Activated T-cell treated with anti-CD3 and anti-CD28 coated beads for 4 hours (primary cell): ENCODE data around the gene DTWD2.
"Not testable (repeated sequence)": the region's sequence is repeated elsewhere in the genome, so short reads cannot be mapped to it uniquely, and the experiment has no call there.

Experiments used
- DNase-seq: peaks from one replicate; pipeline ENCODE4 v3.0.0-alpha.2; 2020

The DTWD2 gene

DNA sequence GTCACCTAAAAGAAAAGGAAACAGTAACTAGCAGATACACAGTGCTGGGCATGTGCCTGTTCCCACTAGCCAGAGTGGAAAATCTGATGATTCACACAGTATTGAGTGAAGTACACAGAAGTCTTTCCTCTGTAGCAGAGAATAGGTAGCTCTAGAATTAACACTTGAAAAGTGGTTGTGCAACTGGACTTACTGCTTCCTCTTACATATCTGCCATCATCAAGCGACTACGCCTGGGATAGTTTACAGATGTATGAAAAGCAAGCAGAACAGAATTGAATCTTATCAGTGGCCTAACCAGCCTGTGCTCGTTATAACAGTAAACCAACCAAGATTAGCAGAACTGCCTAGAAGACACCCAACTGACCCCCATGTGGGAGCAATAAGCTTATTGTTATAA is 130.6 kb downstream of the DTWD2 start:
- DNase-seq = no peak

- DNase-seq = no peak
Measured at GRCh38 chr5:118854819-118855218, 133.5 kb downstream of the DTWD2 start.

- not testable (repeated sequence) for DNase-seq
Measured at GRCh38 chr5:118851785-118852184, 136.6 kb downstream of the DTWD2 start.

DNA sequence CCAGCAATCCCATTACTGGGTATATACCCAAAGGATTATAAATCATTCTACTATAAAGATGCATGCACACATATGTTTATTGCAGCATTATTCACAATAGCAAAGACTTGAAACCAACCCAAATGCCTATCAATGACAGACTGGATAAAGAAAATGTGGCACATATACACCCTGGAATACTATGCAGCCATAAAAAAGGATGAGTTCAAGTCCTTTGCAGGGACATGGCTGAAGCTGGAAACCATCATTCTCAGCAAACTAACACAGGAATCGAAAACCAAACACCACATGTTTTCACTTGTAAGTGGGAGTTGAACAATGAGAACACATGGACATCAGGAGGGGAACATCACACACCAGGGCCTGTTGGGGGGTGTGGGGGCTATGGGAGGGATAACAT is 138.8 kb downstream of the DTWD2 start:
- DNase-seq = not testable (repeated sequence)

- DNase-seq = no peak
Measured at GRCh38 chr5:118844351-118844750, 144.0 kb downstream of the DTWD2 start.

DNA sequence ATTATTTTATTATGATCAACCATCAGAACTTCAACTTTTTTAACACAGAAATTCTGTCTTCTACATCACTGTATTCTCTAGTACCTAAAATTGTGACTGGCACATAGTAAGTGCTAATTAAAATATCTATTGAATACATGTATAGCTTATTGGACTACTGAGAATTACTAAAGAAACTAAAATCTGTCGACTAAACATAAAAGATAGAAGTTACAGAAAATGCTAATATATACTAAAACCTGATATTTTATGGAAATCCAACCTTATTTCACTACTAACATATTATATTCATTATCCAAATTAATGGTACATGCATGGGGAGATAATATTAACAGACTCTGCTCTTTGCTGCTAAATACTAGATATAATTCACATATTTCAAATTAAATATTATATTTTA is 153.6 kb downstream of the DTWD2 start:
- no peak for DNase-seq

DNA sequence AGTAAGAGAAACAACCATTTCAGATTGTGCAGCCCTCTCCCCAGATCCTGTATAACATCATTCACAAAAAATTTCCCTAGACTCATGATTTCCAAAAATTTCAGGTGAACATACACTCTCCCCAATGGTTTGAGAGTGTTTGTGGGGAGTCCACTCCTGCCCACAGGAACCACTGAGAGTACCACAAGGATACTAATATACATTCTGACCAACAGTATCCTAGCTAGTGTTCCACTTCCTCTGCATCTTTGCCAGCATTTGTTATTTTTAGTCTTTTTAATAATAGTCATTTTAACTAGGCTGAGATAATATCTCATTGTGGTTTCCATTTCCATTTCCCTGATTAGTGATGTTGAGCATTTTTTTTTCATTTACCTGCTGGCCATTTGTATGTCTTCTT is 155.4 kb downstream of the DTWD2 start:
- no peak for DNase-seq

DNA sequence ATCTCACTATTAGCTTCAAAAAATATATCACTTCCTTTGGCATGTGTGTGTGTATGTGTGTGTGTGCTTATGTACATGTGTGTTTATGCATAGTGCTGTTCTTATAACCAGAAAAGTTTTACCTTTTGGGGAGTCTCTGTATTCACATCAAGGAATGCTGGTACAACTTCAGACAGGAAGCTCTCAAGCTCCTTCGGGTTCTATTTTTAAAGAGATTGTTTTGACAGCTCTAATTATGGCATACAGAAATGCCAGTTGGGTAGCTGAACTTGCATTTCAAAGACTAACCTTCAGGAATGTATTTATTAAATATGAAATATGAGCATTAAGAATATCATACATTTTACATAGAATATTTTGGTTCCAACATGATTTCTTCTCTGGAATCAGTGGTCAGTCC is 163.1 kb downstream of the DTWD2 start:
- no peak for DNase-seq

DNA sequence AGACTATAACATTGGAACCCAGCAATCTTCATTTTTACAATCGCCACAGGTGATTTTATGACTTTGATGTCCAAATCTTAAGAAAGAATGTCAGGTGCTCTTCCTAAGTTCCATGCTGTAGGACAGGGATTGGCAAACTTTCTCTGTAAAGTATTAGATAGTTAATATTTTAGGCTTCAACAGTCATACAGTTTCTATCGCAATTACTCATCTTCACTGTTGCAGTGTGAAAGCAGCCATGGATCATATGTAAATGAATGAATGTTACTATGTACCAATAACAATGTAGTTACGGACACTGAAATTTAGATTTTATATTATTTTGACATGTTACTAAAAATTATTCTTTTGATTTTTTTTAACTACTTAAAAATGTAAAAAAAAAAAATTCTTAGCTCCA is 169.7 kb downstream of the DTWD2 start:
- no peak for DNase-seq

- no peak for DNase-seq
Measured at GRCh38 chr5:118808441-118808840, 179.9 kb downstream of the DTWD2 start.

GRCh38 chr5:118806571-118806970 is 181.8 kb downstream of the DTWD2 start:
- no peak for DNase-seq

GRCh38 chr5:118802335-118802734 is 186.0 kb downstream of the DTWD2 start:
- no peak for DNase-seq

DNA sequence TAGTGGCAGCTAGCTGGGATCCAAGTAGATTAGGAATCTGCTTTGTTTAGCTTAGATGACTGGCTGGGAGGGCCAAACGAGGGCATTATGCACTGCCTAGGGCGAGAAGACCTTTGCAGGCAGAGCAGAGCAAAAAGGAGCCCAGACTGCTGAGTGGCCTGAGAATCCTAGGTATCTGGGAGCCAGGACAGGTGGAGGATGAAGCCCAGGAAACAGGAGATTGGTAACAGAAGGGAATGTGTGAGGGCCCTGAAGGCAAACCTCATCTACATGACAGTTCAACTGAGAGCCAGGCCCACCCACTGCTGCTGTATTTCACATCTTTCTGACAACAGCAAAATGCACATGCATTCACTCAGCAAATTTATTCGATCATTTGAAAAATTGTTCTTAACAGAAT is 192.3 kb downstream of the DTWD2 start:
- no peak for DNase-seq

DNA sequence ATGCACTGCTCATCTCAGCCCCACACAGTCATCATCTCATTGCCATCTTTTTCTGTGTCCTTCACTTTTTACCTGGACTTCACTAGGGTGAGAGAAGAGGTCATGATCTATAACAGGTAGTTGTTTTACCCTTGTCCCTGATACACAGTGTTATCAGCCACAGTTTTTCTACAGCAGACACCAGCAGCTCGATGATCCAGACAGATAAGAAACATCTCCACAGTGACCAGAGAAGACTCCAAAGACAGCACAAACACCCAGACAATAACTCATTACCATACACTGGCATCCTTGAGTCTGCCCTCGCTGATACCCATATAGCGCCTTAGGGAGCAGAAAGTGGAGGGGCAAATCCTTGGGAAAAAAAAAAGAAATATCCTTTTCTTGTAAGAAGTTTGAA is 194.1 kb downstream of the DTWD2 start:
- DNase-seq = no peak

DNA sequence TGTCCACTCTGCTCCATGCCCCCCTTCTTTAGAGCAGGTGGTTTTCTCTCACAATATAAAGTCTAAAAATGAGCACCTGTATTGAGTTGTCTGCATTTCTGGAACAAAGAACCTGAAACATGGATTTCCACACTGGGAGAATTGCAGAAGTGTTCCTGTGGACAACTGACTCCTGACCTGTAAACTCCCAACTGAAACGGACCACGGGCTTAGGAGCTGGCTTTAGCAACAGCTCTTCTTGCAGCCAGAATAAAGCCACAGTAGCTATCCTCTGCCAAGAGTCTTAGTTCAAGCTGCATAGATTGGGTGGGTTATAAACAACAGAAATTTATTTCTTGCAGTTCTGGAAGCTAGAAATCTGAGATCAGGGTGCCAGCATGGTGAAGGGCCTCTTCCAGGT is 194.7 kb downstream of the DTWD2 start:
- DNase-seq = no peak

DNA sequence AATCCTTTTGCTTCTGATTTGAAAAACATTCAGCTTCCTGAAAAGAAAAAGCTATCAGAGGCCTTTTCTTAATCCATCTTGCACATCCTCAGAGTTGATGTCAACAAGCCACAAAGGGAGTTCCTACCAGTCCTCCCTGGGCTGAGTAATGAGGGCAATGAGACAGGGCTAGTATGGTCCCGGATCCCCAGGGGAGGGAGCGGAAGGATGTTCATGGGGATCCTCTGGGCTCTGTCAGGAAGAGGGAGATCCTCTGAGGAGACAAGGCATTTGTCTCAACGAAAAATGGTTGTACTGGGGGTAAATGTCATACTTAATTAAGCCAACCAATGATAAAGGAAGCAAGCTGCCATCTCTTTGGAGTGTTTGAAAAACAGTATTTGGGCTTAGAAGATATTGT is 195.3 kb downstream of the DTWD2 start:
- DNase-seq = no peak

- DNase-seq = no peak
Measured at GRCh38 chr5:118791926-118792734, 196.2 kb downstream of the DTWD2 start.

- DNase-seq = no peak
Measured at GRCh38 chr5:118789366-118789765, 199.0 kb downstream of the DTWD2 start.

DNA sequence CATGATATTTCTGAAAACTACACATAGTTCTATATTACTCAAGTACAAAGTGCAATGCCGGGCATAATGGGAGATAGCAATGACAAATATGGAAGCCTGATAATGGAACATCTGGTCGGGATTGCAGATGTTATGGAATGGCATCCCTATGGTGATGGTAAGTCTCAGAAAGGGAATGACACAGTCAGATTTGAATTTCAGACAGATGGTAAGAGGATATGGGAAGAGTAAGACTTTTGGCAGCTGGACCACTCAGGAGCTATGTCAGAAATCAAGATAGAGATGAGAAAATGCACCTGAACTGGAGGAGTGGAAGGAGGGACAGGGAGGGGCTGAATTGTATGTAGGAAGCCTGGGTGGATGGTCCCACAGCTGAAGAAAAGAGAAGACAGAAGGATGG is 200.0 kb downstream of the DTWD2 start:
- DNase-seq = no peak
